Pancreas (tissue), 10 donors: ENCODE data around the gene NECAB3. TPM values are rescaled to one million over a fixed set of nuclear protein-coding genes. Genes with fewer than 3 reads are reported as not detected.

Experiments
- ATAC-seq, 4 donors: fragments of 200-7000 bp; cut with Tn5 transposase; one replicate each; pipeline versions ENCODE4 v1.8.0 to v1.9.1; 2020; ENCODE audit warnings: mild to moderate bottlenecking in 4 of 4, moderate library complexity in 4 of 4
- DNase-seq, 6 donors: peaks; one replicate each; pipeline ENCODE4 v3.0.0-alpha.2; 2020
- FAIRE-seq: peaks from 2 replicates; lab custom pipeline; 2012; peaks lifted over from hg19 to GRCh38; lab: Jason Lieb, UNC
- H3K27ac ChIP-seq, 4 donors: fragments of 200-600 bp; sonication (generic); 1 replicate in 3 of 4; 2 replicates in 1 of 4; pipeline versions ENCODE4 v1.5.0 to v1.8.0; 2020
- H3K27me3 ChIP-seq, 4 donors: fragments of 200-600 bp; one replicate each; pipeline ENCODE4 v1.8.0; 2021
- H3K36me3 ChIP-seq, 3 donors: fragments of 200-600 bp; sonication (generic) in 1 of 3; one replicate each; pipeline versions ENCODE4 v1.5.0 to v1.8.0; 2020 to 2021
- H3K4me1 ChIP-seq, 3 donors: fragments of 200-600 bp; one replicate each; pipeline ENCODE4 v1.8.0; 2021
- H3K4me3 ChIP-seq, 4 donors: fragments of 200-600 bp; sonication (generic) in 2 of 4; one replicate each; pipeline versions ENCODE4 v1.5.0 to v1.8.0; 2020 to 2021
- H3K9me3 ChIP-seq, 4 donors: fragments of 200-600 bp; one replicate each; pipeline ENCODE4 v1.8.0; 2021
- CTCF ChIP-seq, 4 donors: fragments of 200-600 bp; sonication (generic) in 3 of 4; IDR thresholded peaks; one replicate each; pipeline versions ENCODE4 v1.5.0 to v1.8.0; 2021; ENCODE audit warnings: antibody characterized with exemption in 4 of 4
- WGBS, 2 donors: extraction: QIAGEN DNeasy Blood & Tissue Kit; methylation state at CpG; one replicate each; pipeline ENCODE4 v1.1.7; 2013; 5-methylcytosine and 5-hydroxymethylcytosine counted together
- intact Hi-C, 3 donors: fragments of 100-400 bp; cut with DNase I; formaldehyde crosslinking; loops; one replicate each; pipeline versions ENCODE4 v1.11.1 to v1.14.2; 2022
- polyA plus RNA-seq, 2 donors: library from polyadenylated mRNA; stranded (reverse); fragments of 200-250 nt; gene quantifications; one replicate each; pipeline ENCODE4 v1.2.3, GENCODE V29; 2013
- total RNA-seq, 6 donors: library from RNA; stranded (reverse); fragmentation: NEBNext Ultra II Directional in 4 of 6; extraction: Animal tissue kit (Norgen Biotek cat#: 25700) in 4 of 6; gene quantifications; one replicate each; pipeline versions ENCODE4 v1.2.1 to v1.2.4, GENCODE V29; 2021 to 2023
- donor health status: healthy with polysubstance abuse.
- donor health status: DM: no; HTN: no; CAD: no; lungs with moderate emphysema.
- donor health status: DM: no; HTN: no; CAD: no.
- donor health status: control.
- donor health status: control.
- donor health status: Bipolar disorder and iron deficiency.
- donor health status: DM: yes; HTN: yes; CAD: no.
- donor health status: DM: no; HTN: no; CAD: no.
- donor health status: DM: no; HTN: no; CAD: no.
- donor health status: DM: yes; HTN: yes; CAD: no.

Gene NECAB3
- total and polyA plus RNA-seq, 8 donors: 15.8 to 40.0 (median 19.5) TPM

- no peak overlapping the region for H3K4me3 ChIP-seq
- FAIRE-seq: no peak
- H3K9me3 ChIP-seq: no peaks in the 10 kb centered on the region
- intact Hi-C loops: no loop called here
- WGBS, 2 donors: 86 to 91% methylated on average over 2 of the region's 2 CpGs
- no peaks in the 10 kb centered on the region for H3K27me3 ChIP-seq
- peaks cover 0 to 15% (median 4%) of the 10 kb centered on the region in 3 donors for H3K36me3 ChIP-seq
- no peak for ATAC-seq
- H3K4me1 ChIP-seq: peaks cover 0 to 8% (median 5%) of the 10 kb centered on the region in 3 donors
- no peak for DNase-seq
- no peak overlapping the region for H3K27ac ChIP-seq
- TF ChIP-seq CTCF (IDR thresholded peaks at IDR 0.05): no peak
Measured at GRCh38 chr20:33716498-33716897, 42.3 kb upstream of the NECAB3 start.

GRCh38 chr20:33713865-33714367, 39.7 kb upstream of the NECAB3 start:
- 89 to 90% methylated on average over 10 of the region's 10 CpGs for WGBS, 2 donors
- Histone ChIP-seq H3K36me3 (peaks cover 0 to 19% (median 4%) of the 10 kb centered on the region in 3 donors), H3K4me1 (peaks cover 0 to under 1% (median under 1%) of the 10 kb centered on the region in 3 donors), H3K9me3 (no peaks in the 10 kb centered on the region), H3K27me3 (no peaks in the 10 kb centered on the region), H3K4me3 (no peak overlapping the region), H3K27ac (no peak overlapping the region)
- intact Hi-C loops: no loop called here
- no peak for FAIRE-seq
- no peak for ATAC-seq
- TF ChIP-seq CTCF (IDR thresholded peaks at IDR 0.05): no peak
- DNase-seq: no peak

GRCh38 chr20:33711446-33711738, 37.2 kb upstream of the NECAB3 start:
- WGBS, 2 donors: 60 to 92% methylated on average over 1 of the region's 1 CpG
- no peaks in the 10 kb centered on the region for H3K27me3 ChIP-seq
- peaks cover 0 to 19% (median 4%) of the 10 kb centered on the region in 3 donors for H3K36me3 ChIP-seq
- no peak overlapping the region for H3K4me3 ChIP-seq
- no peak overlapping the region for H3K27ac ChIP-seq
- H3K4me1 ChIP-seq: no peaks in the 10 kb centered on the region
- TF ChIP-seq CTCF (IDR thresholded peaks at IDR 0.05): no peak
- no peak for FAIRE-seq
- intact Hi-C loops: no loop called here
- no peaks in the 10 kb centered on the region for H3K9me3 ChIP-seq
- ATAC-seq: no peak
- DNase-seq: no peak

GRCh38 chr20:33710681-33711445, 36.6 kb upstream of the NECAB3 start:
- TF ChIP-seq CTCF (IDR thresholded peaks at IDR 0.05): no peak
- ATAC-seq (no peak), DNase-seq (no peak), FAIRE-seq (no peak)
- H3K27ac ChIP-seq: no peak overlapping the region
- WGBS, 2 donors: 77 to 78% methylated on average over 14 of the region's 14 CpGs
- no peaks in the 10 kb centered on the region for H3K27me3 ChIP-seq
- no peak overlapping the region for H3K4me3 ChIP-seq
- H3K36me3 ChIP-seq: peaks cover 0 to 19% (median 4%) of the 10 kb centered on the region in 3 donors
- no peaks in the 10 kb centered on the region for H3K9me3 ChIP-seq
- no peaks in the 10 kb centered on the region for H3K4me1 ChIP-seq
- intact Hi-C loops: no loop called here

GRCh38 chr20:33709905-33710541, 35.8 kb upstream of the NECAB3 start:
- Histone ChIP-seq H3K9me3 (no peaks in the 10 kb centered on the region), H3K36me3 (peaks cover 0 to 19% (median 4%) of the 10 kb centered on the region in 3 donors), H3K27ac (no peak overlapping the region), H3K27me3 (no peaks in the 10 kb centered on the region), H3K4me1 (no peaks in the 10 kb centered on the region), H3K4me3 (no peak overlapping the region)
- intact Hi-C loops: no loop called here
- no peak for TF ChIP-seq CTCF (IDR thresholded peaks at IDR 0.05)
- no peak for FAIRE-seq
- 85 to 89% methylated on average over 16 of the region's 16 CpGs for WGBS, 2 donors
- DNase-seq: no peak
- no peak for ATAC-seq
